Type B pancreatic cell (in vitro differentiated cells): ENCODE results near the gene RPH3AL. TPM values are rescaled to one million over a fixed set of nuclear protein-coding genes. Genes with fewer than 3 reads are reported as not detected.

Source experiments
- DNase-seq: peaks from one replicate; pipeline ENCODE4 v3.0.0; 2021; ENCODE audit warnings: mixed read lengths; ENCODE audit not compliant: unreplicated experiment; ENCODE audit errors: extremely low spot score
- H3K27ac Mint-ChIP-seq: 2 replicates; pipeline ENCODE4 v1.8.0; 2021; ENCODE audit warnings: mild to moderate bottlenecking, mixed read lengths
- H3K27me3 Mint-ChIP-seq: 2 replicates; pipeline ENCODE4 v1.8.0; 2021; ENCODE audit warnings: mixed read lengths
- H3K36me3 Mint-ChIP-seq: 2 replicates; pipeline ENCODE4 v1.8.0; 2021; ENCODE audit warnings: mixed read lengths
- H3K4me1 Mint-ChIP-seq: one replicate; pipeline ENCODE4 v1.8.0; 2021; ENCODE audit warnings: mixed read lengths; ENCODE audit not compliant: unreplicated experiment
- H3K4me3 Mint-ChIP-seq: 2 replicates; pipeline ENCODE4 v1.8.0; 2021; ENCODE audit warnings: mild to moderate bottlenecking, mixed read lengths
- H3K9me3 Mint-ChIP-seq: 2 replicates; pipeline ENCODE4 v1.8.0; 2021; ENCODE audit warnings: mixed read lengths
- CTCF ChIP-seq: fragments of 200-600 bp; sonication (generic); conservative IDR thresholded peaks from 2 replicates; pipeline ENCODE4 v1.5.0; 2021; ENCODE audit warnings: antibody characterized with exemption, mild to moderate bottlenecking
- total RNA-seq: library from RNA; stranded (reverse); gene quantifications from 2 replicates; pipeline ENCODE4 v1.2.1, GENCODE V29; 2021; ENCODE audit warnings: low replicate concordance

Gene RPH3AL
- total RNA-seq, 1 donor from 2014 or later = 13.5 TPM

- no peak for TF ChIP-seq CTCF
- H3K36me3 Mint-ChIP-seq = no peaks in the 10 kb centered on the region
- no peak overlapping the region for H3K27ac Mint-ChIP-seq
- peaks cover 58% of the 10 kb centered on the region for H3K27me3 Mint-ChIP-seq
- no peak for DNase-seq
- no peaks in the 10 kb centered on the region for H3K9me3 Mint-ChIP-seq
- peak overlapping the region; percentile 25 for H3K4me3 Mint-ChIP-seq
- peaks cover 13% of the 10 kb centered on the region for H3K4me1 Mint-ChIP-seq
Observed at GRCh38 chr17:179781-180380, 172.7 kb downstream of the RPH3AL start.

- H3K9me3 Mint-ChIP-seq = no peaks in the 10 kb centered on the region
- H3K27ac Mint-ChIP-seq = no peak overlapping the region
- H3K27me3 Mint-ChIP-seq = peaks cover 49% of the 10 kb centered on the region
- DNase-seq = no peak
- peaks cover 13% of the 10 kb centered on the region for H3K4me1 Mint-ChIP-seq
- no peak for TF ChIP-seq CTCF
- H3K36me3 Mint-ChIP-seq = no peaks in the 10 kb centered on the region
- H3K4me3 Mint-ChIP-seq = no peak overlapping the region
Observed at GRCh38 chr17:179066-179432, 173.6 kb downstream of the RPH3AL start.

- Mint-ChIP-seq H3K27ac (no peak overlapping the region), H3K4me1 (peaks cover 13% of the 10 kb centered on the region), H3K4me3 (no peak overlapping the region), H3K9me3 (no peaks in the 10 kb centered on the region), H3K36me3 (no peaks in the 10 kb centered on the region), H3K27me3 (peaks cover 44% of the 10 kb centered on the region)
- DNase-seq = no peak
- TF ChIP-seq CTCF = no peak
Observed at GRCh38 chr17:178292-179065, 174.1 kb downstream of the RPH3AL start.

- no peak for TF ChIP-seq CTCF
- DNase-seq = no peak
- H3K4me1 Mint-ChIP-seq = peaks cover 17% of the 10 kb centered on the region
- H3K27ac Mint-ChIP-seq = no peak overlapping the region
- H3K27me3 Mint-ChIP-seq = peaks cover 36% of the 10 kb centered on the region
- no peaks in the 10 kb centered on the region for H3K36me3 Mint-ChIP-seq
- H3K4me3 Mint-ChIP-seq = no peak overlapping the region
- no peaks in the 10 kb centered on the region for H3K9me3 Mint-ChIP-seq
Observed at GRCh38 chr17:177762-178161, 174.8 kb downstream of the RPH3AL start.

GRCh38 chr17:177155-177554 lies 175.5 kb downstream of the RPH3AL start:
- Mint-ChIP-seq H3K4me3 (no peak overlapping the region), H3K9me3 (no peaks in the 10 kb centered on the region), H3K4me1 (peaks cover 15% of the 10 kb centered on the region), H3K36me3 (no peaks in the 10 kb centered on the region), H3K27me3 (peaks cover 30% of the 10 kb centered on the region), H3K27ac (no peak overlapping the region)
- no peak for TF ChIP-seq CTCF
- DNase-seq = no peak
